ENCODE measurements around the gene RHBDF2. TPM values are rescaled to one million over a fixed set of nuclear protein-coding genes. Genes with fewer than 3 reads are reported as not detected.

Gene RHBDF2
- total RNA-seq, 1 experiment from 2014 or later = 33.4 TPM

GRCh38 chr17:76452127-76452659 lies 49.0 kb downstream of the RHBDF2 start:
- Mint-ChIP-seq H3K27ac (ENCODE audit: low read depth, unreplicated experiment) (no peak overlapping the region), H3K36me3 (ENCODE audit: insufficient read depth, unreplicated experiment) (peaks cover 6% of the 10 kb centered on the region), H3K4me3 (ENCODE audit: unreplicated experiment) (peak overlapping the region; percentile 76), H3K9me3 (ENCODE audit: unreplicated experiment) (no peaks in the 10 kb centered on the region), H3K27me3 (ENCODE audit: insufficient read depth, unreplicated experiment) (no peaks in the 10 kb centered on the region), H3K4me1 (ENCODE audit: insufficient read depth, unreplicated experiment) (peaks cover 19% of the 10 kb centered on the region)
- intact Hi-C loops (cut with micrococcal nuclease) = no loop called here
- ChIA-PET CTCF (interaction anchor here (0.6 to 1.5 kb wide), 3 partner anchors 43 to 324 kb away, joined by 3 to 5 read pairs (median 3); partner anchors contain the start of gene SPHK1), POLR2A (interaction anchor here (0.6 to 3.1 kb wide), 10 partner anchors 33 to 216 kb away, joined by 3 to 15 read pairs (median 4); partner anchors contain the start of genes PRPSAP1 and ST6GALNAC2)
- no peak for TF ChIP-seq CTCF (IDR thresholded peaks at IDR 0.05; ENCODE audit: unreplicated experiment)
- no peak for DNase-seq (ENCODE audit: unreplicated experiment)
- BruUV-seq (replicated peaks) = no TSS peak

DNA sequence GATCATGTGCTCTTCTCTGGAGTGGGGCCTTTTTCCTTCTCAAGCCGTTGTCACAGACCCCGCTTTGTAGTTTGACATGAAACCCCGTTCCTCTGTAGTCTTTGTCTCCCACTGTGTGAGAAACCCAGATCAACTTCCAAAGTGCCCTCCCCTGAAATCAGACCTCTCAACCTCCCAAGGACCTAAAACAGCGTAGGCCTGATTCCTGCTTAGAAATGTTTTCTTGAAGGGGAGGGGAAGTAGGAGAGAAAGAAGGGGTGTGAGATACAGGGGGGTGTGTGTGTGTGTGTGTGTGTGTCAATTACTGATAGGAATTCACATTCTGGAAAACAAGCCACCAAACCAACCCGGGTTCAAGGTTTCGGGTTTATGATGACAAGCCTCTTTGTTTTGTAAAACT lies 49.7 kb downstream of the RHBDF2 start:
- H3K27ac Mint-ChIP-seq (ENCODE audit: low read depth, unreplicated experiment) = no peak overlapping the region

DNA sequence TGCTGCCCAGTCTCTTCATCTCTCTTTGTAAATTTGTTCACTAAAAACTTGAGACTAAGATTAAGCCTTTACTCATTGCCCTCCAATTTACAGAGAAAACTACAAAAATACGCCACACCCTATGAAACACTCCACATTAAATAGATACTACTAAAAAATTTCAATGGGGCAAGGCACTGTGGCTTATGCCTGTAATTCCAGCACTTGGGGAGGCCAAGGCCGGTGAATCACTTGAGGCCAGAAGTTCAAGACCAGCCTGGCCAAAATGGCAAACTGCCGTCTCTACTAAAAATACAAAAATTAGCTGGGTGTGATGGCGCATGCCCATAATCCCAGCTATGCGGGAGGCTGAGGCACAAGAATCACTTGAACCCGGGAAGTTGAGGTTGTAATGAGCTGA lies 52.1 kb downstream of the RHBDF2 start:
- POLR2A ChIA-PET = interaction anchor here (0.6 to 1.3 kb wide), 6 partner anchors 38 to 897 kb away, joined by 3 read pairs; no protein-coding TSS in a partner anchor
- H3K4me3 Mint-ChIP-seq (ENCODE audit: unreplicated experiment) = no peak overlapping the region

More for the DNA sequence above, 49.7 kb downstream of the RHBDF2 start:
- peaks cover 26% of the 10 kb centered on the region for H3K4me1 Mint-ChIP-seq (ENCODE audit: insufficient read depth, unreplicated experiment)
- TSS peak; percentile 31 for BruUV-seq (replicated peaks)
- ChIA-PET POLR2A (interaction anchor here (0.6 to 3.1 kb wide), 5 partner anchors 34 to 98 kb away, joined by 3 to 15 read pairs (median 4); partner anchors contain the start of gene PRPSAP1), CTCF (interaction anchor here (0.6 to 1.8 kb wide), 2 partner anchors 7 to 80 kb away, joined by 3 to 4 read pairs; no protein-coding TSS in a partner anchor)
- no peaks in the 10 kb centered on the region for H3K9me3 Mint-ChIP-seq (ENCODE audit: unreplicated experiment)
- no peak for DNase-seq (ENCODE audit: unreplicated experiment)
- intact Hi-C loops (cut with micrococcal nuclease) = no loop called here
- TF ChIP-seq CTCF (IDR thresholded peaks at IDR 0.05; ENCODE audit: unreplicated experiment) = no peak
- peaks cover 6% of the 10 kb centered on the region for H3K36me3 Mint-ChIP-seq (ENCODE audit: insufficient read depth, unreplicated experiment)
- no peaks in the 10 kb centered on the region for H3K27me3 Mint-ChIP-seq (ENCODE audit: insufficient read depth, unreplicated experiment)
- peak overlapping the region; percentile 76 for H3K4me3 Mint-ChIP-seq (ENCODE audit: unreplicated experiment)

More for the DNA sequence above, 52.1 kb downstream of the RHBDF2 start:
- H3K36me3 Mint-ChIP-seq (ENCODE audit: insufficient read depth, unreplicated experiment) = peaks cover 6% of the 10 kb centered on the region
- H3K9me3 Mint-ChIP-seq (ENCODE audit: unreplicated experiment) = no peaks in the 10 kb centered on the region
- H3K27ac Mint-ChIP-seq (ENCODE audit: low read depth, unreplicated experiment) = no peak overlapping the region
- TF ChIP-seq CTCF (IDR thresholded peaks at IDR 0.05; ENCODE audit: unreplicated experiment) = no peak
- DNase-seq (ENCODE audit: unreplicated experiment) = no peak
- intact Hi-C loops (cut with micrococcal nuclease) = no loop called here
- CTCF ChIA-PET = interaction anchor here (0.6 to 2.1 kb wide), 8 partner anchors 9 to 447 kb away, joined by 3 to 12 read pairs (median 3); no protein-coding TSS in a partner anchor
- H3K4me1 Mint-ChIP-seq (ENCODE audit: insufficient read depth, unreplicated experiment) = peaks cover 41% of the 10 kb centered on the region
- no TSS peak for BruUV-seq (replicated peaks)
- no peaks in the 10 kb centered on the region for H3K27me3 Mint-ChIP-seq (ENCODE audit: insufficient read depth, unreplicated experiment)
